ENCODE measurements around the gene DIS3L2.
"Not testable (repeated sequence)": the region's sequence is repeated elsewhere in the genome, so short reads cannot be mapped to it uniquely, and the experiment has no call there.

Gene DIS3L2

DNA sequence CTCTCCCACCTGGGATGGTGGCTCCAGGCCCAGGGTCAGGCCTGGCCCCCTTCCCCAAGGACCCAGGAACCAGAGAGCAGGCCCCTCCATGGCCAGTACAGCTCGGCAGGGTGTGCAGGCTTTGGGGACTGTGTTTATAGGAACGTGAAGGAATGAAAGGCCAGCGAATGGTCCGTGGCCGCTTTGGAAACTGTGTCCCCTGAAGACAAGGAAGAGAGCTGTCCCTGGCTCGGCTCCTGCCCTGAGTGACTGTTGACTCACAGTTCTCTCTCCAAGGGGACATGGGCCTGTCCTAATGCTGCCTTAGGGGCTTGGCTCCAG lies 373.3 kb downstream of the DIS3L2 start:
- DNase-seq (ENCODE audit: low spot score): not testable (repeated sequence)

- DNase-seq (ENCODE audit: low spot score): not testable (repeated sequence)
These were observed 373.8 kb downstream of the DIS3L2 start for GRCh38 chr2:232335206-232335858.

- no peak for DNase-seq (ENCODE audit: low spot score)
These were observed 374.3 kb downstream of the DIS3L2 start for GRCh38 chr2:232335859-232336215.

GRCh38 chr2:232336241-232336736 lies 374.8 kb downstream of the DIS3L2 start:
- no peak for DNase-seq (ENCODE audit: low spot score)

- DNase-seq (ENCODE audit: low spot score): no peak
These were observed 375.6 kb downstream of the DIS3L2 start for GRCh38 chr2:232336981-232337720.

DNA sequence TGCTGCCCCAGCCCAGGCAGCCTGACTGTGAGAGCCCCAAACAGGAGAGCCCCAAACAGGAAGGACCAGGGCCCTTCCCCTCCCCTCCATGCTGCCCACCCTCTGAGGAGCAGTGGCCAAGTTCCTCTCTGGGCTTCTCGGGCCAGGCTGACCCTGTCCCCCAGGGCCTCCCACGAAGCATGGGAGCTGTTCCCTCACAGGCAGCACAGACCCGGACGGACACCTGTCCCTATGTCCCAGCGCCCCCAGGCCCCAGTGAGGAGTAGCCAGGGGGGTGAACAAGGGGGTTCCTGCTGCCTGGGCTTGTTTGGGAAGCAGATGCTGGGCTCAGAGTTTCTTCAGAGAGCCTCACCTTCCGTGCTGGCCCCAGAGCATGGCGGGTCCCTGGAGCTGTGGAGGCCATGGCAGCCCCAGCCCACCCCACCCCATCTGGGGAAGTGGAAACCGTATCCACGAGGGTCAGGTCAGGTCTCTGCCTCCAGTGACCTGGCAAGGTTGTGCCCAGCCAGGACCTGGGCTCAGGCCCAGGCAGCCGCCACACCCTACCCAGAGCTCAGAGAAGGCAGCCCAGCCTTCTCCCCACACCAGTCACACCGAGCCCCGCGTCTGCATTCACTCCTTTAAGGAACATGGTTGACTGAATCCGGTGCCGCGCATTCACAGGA lies 376.7 kb downstream of the DIS3L2 start:
- not testable (repeated sequence) for DNase-seq (ENCODE audit: low spot score)

GRCh38 chr2:232338759-232339106 lies 377.2 kb downstream of the DIS3L2 start:
- DNase-seq (ENCODE audit: low spot score): no peak

DNA sequence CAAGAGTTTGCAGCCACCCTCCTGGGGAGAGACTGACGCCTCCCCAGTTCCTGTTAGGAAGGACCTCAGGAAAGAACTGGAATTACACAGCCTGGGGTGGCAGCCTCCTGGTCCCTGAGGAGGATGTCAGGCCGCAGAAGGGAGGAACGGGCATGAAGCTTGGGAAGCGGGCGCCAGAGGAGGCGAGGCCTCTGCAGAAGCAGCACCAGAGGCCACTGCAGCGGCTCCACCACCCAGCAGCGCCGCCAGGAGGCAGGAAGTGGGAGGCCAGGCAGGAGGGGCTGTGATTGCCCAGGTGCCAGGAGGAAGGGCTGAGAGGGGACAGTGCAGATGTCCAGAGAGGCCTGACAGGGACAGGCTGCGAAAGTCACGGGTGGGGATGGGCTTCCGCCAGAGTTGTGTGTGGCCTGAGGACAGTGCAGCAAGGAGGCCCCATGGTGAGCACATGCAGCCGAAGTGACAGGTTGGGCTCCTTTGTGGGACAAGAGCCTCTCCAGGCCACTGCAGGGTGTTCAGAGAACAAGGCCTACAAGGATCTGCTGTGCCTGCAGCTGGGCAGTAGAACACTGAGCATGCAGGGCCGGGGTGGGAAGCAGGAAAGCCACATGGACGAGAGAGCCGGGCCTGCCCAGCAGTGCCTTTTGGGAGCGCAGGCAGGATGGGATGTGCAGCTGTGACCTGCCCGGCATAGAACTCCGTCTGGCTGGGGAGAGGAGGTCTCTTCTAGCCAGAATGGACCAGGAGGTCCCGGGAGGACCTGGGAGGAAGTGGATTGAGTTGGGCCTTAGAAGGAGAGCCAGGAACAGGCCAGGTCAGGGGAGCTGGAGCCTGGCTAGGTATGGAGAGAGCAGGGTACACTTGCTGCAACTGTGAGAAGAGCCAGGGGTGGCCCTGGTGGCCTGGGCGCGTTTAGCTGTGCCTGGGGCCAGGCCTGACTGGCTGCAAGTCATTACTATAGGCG lies 377.9 kb downstream of the DIS3L2 start:
- no peak for DNase-seq (ENCODE audit: low spot score)

DNA sequence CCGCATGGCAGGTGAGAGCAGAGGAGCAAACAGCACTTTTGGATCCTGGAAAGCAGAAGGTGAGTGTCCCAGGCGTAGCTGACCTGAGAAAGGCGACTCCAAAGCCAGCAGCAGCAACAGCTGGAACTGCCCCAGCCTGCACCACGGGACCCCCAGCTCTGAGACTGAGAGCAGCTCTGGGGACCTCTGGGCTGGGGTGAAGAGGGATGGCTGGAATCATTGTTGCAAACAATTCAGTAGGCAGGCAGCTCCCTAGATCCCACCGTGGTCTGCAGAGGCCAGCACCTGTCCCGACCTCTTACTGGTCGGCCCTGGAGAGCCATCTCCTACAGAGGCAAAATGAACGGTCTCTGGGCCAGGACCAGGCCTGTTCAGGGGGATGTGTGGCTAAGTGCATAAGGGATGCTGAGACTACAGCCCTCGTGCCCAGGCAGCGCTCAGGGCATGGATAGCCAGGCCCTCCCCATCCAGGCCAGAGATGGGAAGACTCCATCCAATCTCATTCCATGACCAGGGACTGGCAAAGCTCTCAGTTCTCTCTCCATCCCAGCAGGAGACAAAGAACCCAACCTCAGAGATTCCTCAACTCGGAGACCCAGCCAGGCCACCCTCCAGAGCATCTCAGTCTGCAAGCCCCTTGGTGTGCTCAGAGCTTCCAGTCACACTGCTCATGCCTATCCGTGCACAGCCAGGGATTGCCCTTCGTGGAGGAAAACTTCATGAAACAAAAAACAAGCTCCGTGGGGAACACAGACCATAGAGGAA lies 378.8 kb downstream of the DIS3L2 start:
- DNase-seq (ENCODE audit: low spot score): no peak

- DNase-seq (ENCODE audit: low spot score): no peak
These were observed 379.7 kb downstream of the DIS3L2 start for GRCh38 chr2:232341061-232341738.

GRCh38 chr2:232341739-232342126 lies 380.2 kb downstream of the DIS3L2 start:
- DNase-seq (ENCODE audit: low spot score): no peak

GRCh38 chr2:232342635-232343565 lies 381.4 kb downstream of the DIS3L2 start:
- no peak for DNase-seq (ENCODE audit: low spot score)

GRCh38 chr2:232343821-232344220 lies 382.3 kb downstream of the DIS3L2 start:
- no peak for DNase-seq (ENCODE audit: low spot score)

GRCh38 chr2:232345251-232345650 lies 383.7 kb downstream of the DIS3L2 start:
- no peak for DNase-seq (ENCODE audit: low spot score)

GRCh38 chr2:232347369-232347768 lies 385.9 kb downstream of the DIS3L2 start:
- DNase-seq (ENCODE audit: low spot score): no peak

DNA sequence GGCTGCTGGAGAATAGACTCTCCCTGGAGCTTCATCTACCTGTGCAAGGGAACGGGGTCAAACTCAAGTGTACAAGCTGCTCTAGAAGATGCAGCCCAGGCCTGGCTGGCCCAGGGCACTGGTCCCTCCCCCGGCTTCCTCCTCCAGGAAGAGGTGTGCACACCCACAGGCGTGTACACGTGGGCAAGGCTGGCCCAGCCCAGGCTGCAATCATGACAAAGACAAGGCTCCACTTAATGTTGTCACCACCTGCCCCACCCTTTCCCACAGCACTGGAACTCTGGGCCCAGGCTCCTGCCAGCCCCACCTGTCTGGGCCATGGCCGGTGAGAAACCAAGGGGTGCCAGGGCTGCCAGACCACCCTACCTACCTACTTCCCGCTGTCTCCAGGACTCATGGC lies 387.4 kb downstream of the DIS3L2 start:
- no peak for DNase-seq (ENCODE audit: low spot score)

DNA sequence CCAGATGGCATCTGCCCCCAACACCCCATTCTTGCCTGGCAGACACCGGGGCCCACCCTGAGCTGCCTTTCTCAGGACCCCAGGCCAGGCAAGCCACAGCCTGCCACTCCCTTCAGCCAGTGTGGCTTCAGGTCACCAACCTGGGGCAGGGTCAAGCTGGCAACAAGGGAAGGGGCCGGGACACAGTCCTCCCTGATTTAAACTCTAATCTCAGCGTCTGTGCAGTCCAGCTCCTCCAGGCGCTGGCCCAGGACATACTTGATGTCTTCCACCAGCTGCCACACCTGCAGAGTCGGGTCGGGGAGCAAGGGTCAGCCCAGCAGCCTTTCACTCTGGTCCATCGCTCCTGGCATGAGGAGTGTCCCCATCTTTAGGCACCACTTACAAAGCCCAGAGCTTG lies 388.0 kb downstream of the DIS3L2 start:
- DNase-seq (ENCODE audit: low spot score): no peak

GRCh38 chr2:232349946-232350635 lies 388.6 kb downstream of the DIS3L2 start:
- no peak for DNase-seq (ENCODE audit: low spot score)

Data from CD4-positive, alpha-beta T cell treated with Interleukin-6 at 100 ng/mL for 8 hours (primary cell).